HG02798 (cell line): Measurements from ENCODE around the gene EPHB1.
A peak's percentile ranks its signal among the peaks of the same experiment; 100 is the strongest.
"Not testable (repeated sequence)": the region's sequence is repeated elsewhere in the genome, so short reads cannot be mapped to it uniquely, and the experiment has no call there.

ENCODE experiments used
- ATAC-seq: cut with Tn5 transposase; IDR thresholded peaks from one replicate; pipeline ENCODE4 v1.9.1; 2021; ENCODE audit warnings: mild to moderate bottlenecking; ENCODE audit not compliant: unreplicated experiment, poor library complexity

EPHB1 gene

DNA sequence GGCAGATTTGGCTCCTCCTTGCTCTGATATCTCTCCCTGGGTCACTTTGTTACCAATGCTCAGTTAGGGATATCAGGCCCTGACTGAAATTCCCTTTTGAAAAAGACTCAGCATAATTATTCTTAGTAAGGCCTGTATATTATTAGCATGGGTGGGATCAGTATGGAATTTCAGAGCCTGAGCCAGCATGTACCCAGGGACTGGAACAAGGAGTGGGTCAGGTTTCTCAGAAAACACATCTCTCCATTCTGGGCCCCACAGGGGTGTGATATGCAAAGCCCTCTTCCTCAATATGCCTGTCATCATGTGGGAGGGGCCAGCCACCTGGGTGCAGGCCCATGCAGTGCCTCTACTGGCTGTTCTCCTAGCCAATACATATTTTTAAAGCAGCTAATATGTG, 423.2 kb downstream of the EPHB1 start:
- no peak for ATAC-seq

DNA sequence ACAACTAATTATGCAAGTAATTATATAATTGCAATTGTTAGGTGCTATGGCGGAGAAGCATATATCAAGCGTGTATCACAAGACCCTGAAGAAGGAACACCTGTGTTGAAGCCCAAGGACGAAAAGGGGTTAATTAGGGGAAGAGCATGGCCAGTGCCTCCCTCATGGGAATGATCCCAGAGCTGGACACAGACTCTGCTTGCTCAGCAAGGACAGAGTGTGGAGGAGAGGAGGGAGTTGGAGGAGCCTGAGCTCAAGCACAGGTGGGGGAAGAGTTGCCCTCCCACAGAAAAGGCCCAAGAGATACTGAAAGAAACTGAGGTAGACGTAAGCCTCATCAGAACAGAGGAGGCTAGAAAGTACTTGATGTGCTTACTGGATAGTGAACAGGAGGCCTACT, 423.7 kb downstream of the EPHB1 start:
- ATAC-seq: no peak

DNA sequence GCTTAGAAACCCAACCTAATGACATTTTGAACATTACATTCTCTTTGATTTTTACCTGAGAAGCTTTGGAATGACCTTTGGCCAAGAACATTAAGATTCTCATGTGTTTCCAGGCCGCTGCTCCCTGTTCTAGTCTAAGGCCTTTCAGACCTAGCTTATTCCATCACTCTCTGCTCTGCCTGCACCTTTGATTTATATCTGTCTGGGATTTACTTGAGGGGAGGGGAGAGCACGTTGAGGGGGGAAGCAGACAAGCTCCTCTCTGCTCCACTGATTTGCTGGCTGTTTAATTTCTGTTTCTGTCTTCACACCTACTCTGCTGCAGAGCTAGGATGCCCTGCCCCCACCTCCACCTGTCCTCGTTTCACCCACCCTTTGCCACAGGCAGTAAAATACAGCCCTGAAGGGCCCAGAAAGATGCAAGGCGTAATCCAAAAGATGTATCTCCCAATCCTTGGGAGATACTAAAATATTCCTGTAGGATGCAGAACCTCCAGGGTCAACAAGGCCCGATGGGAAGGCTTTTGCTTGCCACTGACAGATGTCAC, 429.8 kb downstream of the EPHB1 start:
- no peak for ATAC-seq

- peak; percentile 60 for ATAC-seq
Measured at GRCh38 chr3:135226057-135226456, 431.0 kb downstream of the EPHB1 start.

DNA sequence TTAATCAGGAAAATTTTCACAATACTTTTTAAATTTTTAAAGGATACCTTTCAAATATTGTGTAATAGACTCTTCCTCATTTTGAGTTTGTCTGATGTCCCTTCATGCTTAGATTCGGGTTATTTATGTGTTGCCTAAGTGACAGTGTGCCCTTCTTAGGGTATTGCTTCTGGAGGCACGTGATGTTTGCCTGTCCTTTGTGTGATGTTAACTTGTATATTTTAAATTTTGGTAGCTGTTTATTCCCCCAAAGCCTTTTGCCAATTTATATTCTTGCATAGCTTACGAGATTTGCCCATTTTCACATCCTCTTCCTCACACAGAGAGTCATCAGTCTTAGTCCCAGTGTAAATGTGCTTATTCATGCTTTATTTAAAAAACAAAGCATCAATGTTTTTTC, 433.1 kb downstream of the EPHB1 start:
- ATAC-seq: no peak

GRCh38 chr3:135229018-135229495, 434.0 kb downstream of the EPHB1 start:
- ATAC-seq: no peak

DNA sequence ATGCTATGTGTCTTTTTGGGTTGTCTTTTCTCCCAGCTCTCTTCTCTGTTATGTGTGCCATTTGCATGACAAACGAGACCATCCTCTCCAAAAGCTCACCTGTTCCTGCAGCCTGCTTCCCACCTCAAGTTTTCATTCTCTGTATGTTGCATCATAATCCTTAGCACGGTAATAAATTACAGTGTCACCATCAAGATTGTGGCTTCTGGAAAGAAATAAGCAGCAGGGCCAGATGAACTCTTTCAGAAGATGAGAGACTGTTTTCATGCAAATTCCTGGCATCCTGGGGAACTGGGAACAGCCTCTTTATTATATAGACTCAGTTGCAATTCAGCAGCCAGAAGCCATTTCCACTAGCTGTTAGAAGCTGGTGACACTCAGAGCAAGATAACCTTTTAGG, 436.7 kb downstream of the EPHB1 start:
- no peak for ATAC-seq

- ATAC-seq: no peak
Measured at GRCh38 chr3:135232226-135232625, 437.2 kb downstream of the EPHB1 start.

GRCh38 chr3:135233476-135233875, 438.4 kb downstream of the EPHB1 start:
- ATAC-seq: not testable (repeated sequence)

GRCh38 chr3:135235541-135235940, 440.5 kb downstream of the EPHB1 start:
- no peak for ATAC-seq

GRCh38 chr3:135237371-135238143, 442.5 kb downstream of the EPHB1 start:
- ATAC-seq: no peak

DNA sequence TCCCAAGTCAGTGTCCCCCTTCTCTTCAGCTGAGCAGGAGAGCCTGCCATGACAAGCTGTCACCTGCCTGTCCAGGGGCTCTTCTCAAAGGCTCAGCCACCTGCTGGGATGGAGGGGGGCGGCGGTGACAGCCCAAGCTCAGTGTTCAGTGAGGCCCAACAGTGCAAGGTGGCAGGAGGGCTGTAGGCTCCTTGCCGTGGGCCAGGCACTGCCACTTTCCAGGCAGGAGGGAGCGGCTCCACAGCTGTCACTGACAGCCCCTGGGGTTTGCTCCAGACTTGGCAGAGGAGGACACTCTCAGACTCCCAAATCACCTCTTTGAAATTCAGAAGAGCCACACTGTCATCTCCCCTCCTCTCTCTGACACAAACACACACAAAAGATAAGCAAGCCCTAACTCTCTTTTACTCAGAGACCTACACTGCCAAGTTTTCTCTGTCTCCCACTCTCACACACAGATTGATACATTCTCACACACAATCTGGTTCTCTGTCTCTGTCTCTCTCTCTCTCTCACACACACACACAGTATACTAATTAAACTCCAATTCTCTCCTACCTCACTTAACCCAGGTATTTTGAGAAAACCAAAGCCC, 443.3 kb downstream of the EPHB1 start:
- no peak for ATAC-seq

GRCh38 chr3:135238871-135239614, 444.0 kb downstream of the EPHB1 start:
- no peak for ATAC-seq

DNA sequence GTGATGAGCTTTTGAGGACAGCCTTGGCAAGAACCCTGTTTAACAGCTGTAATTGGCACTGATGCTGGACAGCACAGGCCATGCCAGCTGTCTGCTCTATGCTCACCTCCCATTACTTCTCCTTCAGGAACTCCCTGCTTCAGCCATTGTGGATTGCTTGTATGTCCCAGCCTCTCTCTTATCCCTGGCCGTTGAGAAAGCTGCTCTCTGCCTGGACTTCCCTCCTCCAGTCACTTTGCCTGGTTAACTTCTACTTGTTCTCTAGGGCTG, 444.5 kb downstream of the EPHB1 start:
- no peak for ATAC-seq

DNA sequence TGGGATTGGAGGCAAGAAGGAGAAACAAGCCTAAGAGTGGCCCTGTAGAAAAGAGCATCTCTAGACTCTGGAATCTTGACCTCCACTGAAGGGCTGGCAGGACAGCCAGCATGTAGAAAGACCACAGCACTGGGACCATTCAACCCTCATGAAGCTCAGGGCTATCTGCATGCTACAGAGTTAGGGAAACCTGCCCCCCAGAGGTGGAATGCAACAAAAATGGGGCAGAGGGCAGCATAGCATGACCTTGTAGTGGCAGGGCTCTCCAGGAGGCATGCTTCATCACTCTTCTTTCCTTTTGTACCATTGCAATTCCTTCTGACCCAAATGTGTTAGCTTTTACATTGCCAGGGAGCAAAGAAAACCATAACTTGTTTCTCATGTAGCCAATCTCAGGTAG, 445.4 kb downstream of the EPHB1 start:
- ATAC-seq: no peak

DNA sequence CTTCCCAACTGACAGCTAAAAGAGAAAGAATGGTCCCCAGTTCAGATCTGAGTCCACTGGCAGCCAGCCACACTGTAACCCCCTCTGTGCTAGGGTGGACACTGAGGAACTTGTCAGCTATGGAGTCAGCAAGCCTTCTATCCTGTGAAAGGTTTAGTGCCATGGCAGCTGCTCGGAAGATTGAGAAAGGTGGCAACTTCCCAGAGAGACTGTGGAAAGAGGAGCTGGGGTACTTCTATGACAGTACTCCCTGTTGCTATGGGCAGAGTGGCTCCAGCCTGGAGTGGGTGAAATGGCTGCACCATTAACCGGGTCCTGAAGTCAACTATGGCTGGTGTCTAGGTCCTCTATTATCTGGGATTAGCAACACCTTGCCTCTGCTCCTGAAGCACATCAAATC, 447.2 kb downstream of the EPHB1 start:
- no peak for ATAC-seq

DNA sequence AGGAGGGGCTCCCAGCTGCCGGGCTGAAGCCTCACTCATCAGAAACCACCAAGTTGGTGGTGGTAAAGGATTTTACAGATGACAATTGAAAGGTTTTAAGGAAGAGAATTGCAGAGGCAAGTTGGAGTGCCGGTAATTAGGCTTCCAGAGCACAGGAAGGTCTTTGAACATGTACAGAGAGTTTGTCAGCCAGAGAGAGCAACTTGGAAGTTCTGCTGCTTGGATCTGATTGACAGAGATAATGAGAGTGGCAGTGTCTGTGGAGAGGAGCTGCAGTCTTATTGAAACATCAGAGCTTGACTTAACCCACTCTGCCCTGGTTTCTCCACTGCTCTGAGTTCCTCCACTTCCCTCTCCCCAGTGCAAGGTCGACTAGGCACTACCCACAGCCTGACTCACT, 448.6 kb downstream of the EPHB1 start:
- ATAC-seq: no peak

GRCh38 chr3:135246027-135246426, 451.0 kb downstream of the EPHB1 start:
- no peak for ATAC-seq

DNA sequence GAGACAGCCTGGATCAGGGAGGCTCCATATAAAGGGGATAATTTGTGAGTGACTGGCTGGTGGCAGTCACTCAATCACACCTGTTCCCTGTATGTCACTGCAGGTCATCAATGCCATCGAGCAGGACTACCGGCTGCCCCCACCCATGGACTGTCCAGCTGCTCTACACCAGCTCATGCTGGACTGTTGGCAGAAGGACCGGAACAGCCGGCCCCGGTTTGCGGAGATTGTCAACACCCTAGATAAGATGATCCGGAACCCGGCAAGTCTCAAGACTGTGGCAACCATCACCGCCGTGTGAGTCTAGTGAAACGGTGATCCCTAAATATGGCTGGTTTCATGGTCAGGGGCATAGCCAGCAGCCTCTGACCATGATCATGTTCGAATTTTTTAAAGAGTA, 453.2 kb downstream of the EPHB1 start:
- ATAC-seq: no peak

GRCh38 chr3:135249186-135249585, 454.1 kb downstream of the EPHB1 start:
- ATAC-seq: no peak

DNA sequence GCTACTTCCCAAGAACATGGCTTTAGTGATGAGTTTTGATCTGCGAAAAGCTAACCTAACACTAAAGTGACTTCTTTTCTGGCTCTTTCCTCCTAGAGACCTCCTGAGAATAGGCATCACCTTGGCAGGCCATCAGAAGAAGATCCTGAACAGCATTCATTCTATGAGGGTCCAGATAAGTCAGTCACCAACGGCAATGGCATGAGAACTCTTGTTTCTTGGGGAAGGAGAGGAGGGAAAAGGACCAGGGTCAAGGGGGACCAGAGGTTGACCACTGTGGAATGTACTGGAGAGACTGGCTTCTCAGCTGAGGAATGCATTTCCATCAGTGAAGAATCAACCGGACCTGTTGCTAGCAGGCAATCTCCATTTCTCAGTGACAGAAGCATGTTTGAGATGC, 463.9 kb downstream of the EPHB1 start:
- no peak for ATAC-seq
